ENCODE data around the gene RINL. TPM values are rescaled to one million over a fixed set of nuclear protein-coding genes. Genes with fewer than 3 reads are reported as not detected.

RINL gene
- total and polyA plus RNA-seq, 2 of the 8 experiments (the other 6 are each of a cell fraction or from before 2014, with no cell fraction given) = 11.1 to 11.9 TPM

DNA sequence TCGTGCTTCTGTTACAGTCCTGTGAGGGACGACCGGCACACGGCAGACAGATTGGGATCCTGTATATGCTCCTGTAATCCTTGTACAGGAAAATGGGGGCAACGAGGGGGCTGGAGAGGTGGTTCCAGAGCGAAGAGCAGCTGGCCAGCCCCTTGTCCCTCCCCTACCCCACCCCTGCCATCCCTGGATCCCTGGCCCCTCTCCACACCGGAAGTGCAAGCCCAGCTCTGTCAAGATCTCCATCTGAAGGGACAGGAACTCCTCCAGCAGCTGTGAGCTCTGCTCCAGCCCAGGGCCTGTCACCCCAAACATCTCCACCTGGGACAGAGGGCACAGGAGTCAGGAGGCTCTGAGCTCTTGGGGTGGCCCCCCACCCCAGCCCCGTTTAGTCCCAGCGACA is 39.4 kb upstream of the RINL start:
- Histone ChIP-seq H3K36me3 (ENCODE audit: control insufficient read depth in 2 of 4, insufficient read depth in 4 of 4, low read length in 3 of 4) (peaks cover 2 to 17% (median 11%) of the 10 kb centered on the region in 4 experiments; a peak in 6 of 8 replicates), H3K56ac (replicated peaks; ENCODE audit: insufficient read length, low read depth, low read length) (no peak overlapping the region), H3K4me3 (ENCODE audit: extremely low read depth in 1 of 4, insufficient read depth in 2 of 4, low read depth in 3 of 4, low read length in 4 of 4) (no peak overlapping the region), H2BK5ac (ENCODE audit: low read depth, low read length) (no peak overlapping the region), H4K91ac (replicated peaks; ENCODE audit: insufficient read length, low read length) (no peak overlapping the region), H3K4me1 (replicated peaks in 1 of 4; ENCODE audit: control insufficient read depth in 3 of 4, insufficient read depth in 4 of 4, low read length in 3 of 4) (no peaks in the 10 kb centered on the region), H3K27me3 (replicated peaks in 1 of 4; ENCODE audit: control insufficient read depth in 3 of 4, extremely low read depth in 1 of 4, insufficient read depth in 3 of 4, low read length in 3 of 4) (no peaks in the 10 kb centered on the region; a peak in 1 of 7 replicates), H3K14ac (ENCODE audit: insufficient read length) (no peak overlapping the region), H3K79me2 (ENCODE audit: control insufficient read depth in 1 of 2, insufficient read depth in 2 of 2, low read length in 2 of 2) (no peaks in the 10 kb centered on the region; a peak in 1 of 4 replicates), H4K5ac (ENCODE audit: insufficient read length, low read depth, low read length) (no peak overlapping the region), H3K79me1 (ENCODE audit: low read depth, low read length) (no peaks in the 10 kb centered on the region), H2BK15ac (ENCODE audit: low read length) (no peak overlapping the region), H4K8ac (ENCODE audit: extremely low read depth, insufficient read depth, low read length) (0 out of 2 replicates have a peak overlapping the region, but pooled peaks have one; percentile 2), H2AK5ac (ENCODE audit: low read depth, low read length) (no peak overlapping the region), H3K4me2 (ENCODE audit: insufficient read depth in 1 of 2, low read depth in 2 of 2, low read length in 2 of 2) (no peak overlapping the region), H2BK20ac (ENCODE audit: low read length) (no peak overlapping the region), H4K20me1 (replicated peaks in 1 of 2; ENCODE audit: control insufficient read depth in 1 of 2, insufficient read depth in 2 of 2, low read length in 2 of 2) (peaks cover 0 to 7% of the 10 kb centered on the region in 2 experiments), H3K27ac (ENCODE audit: low read depth, low read length) (no peak overlapping the region), H2BK120ac (replicated peaks; ENCODE audit: low read depth, low read length) (no peak overlapping the region), H2BK12ac (ENCODE audit: low read depth, low read length) (no peak overlapping the region), H3K9me3 (ENCODE audit: insufficient read depth in 2 of 2, low read depth in 1 of 2, low read length in 1 of 2) (no peaks in the 10 kb centered on the region), H3K9ac (replicated peaks in 1 of 4; ENCODE audit: extremely low read depth in 1 of 4, low read depth in 3 of 4, low read length in 3 of 4) (no peak overlapping the region), H3K18ac (ENCODE audit: extremely low read depth, low read length) (no peak overlapping the region), H3K23me2 (ENCODE audit: low read depth, low read length) (peaks cover 6% of the 10 kb centered on the region; the same call in 1 of the 2 replicates), H3K23ac (ENCODE audit: insufficient read length) (no peak overlapping the region), H3K4ac (replicated peaks; ENCODE audit: insufficient read length, low read depth, low read length) (no peak overlapping the region), H2AFZ (ENCODE audit: low read length) (no peak overlapping the region)
- ChIA-PET POLR2A (ENCODE audit: partially characterized antibody) (interaction anchor here (0.8 to 6.7 kb wide), 8 partner anchors 8 to 157 kb away, joined by 3 to 36 read pairs (median 3); partner anchors contain the start of genes MRPS12, NFKBIB, SARS2 and SIRT2), CTCF (ENCODE audit: partially characterized antibody) (interaction anchor here (0.7 to 2.7 kb wide), 5 partner anchors 10 to 59 kb away, joined by 3 to 24 read pairs (median 5); partner anchors contain the start of genes MRPS12, NFKBIB and SARS2)
- TF ChIP-seq RFX5 (IDR thresholded peaks at IDR 0.05; ENCODE audit: borderline replicate concordance, low read depth, low read length) (no peak), RNF2 (IDR thresholded peaks at IDR 0.05; ENCODE audit: borderline replicate concordance, low read depth, low read length, missing control alignments, poor library complexity, severe bottlenecking) (no peak), BRCA1 (IDR thresholded peaks at IDR 0.05; ENCODE audit: low read depth, low read length) (no peak), CREB1 (IDR thresholded peaks at IDR 0.05) (no peak), SIN3A (conservative IDR thresholded peaks at IDR 0.05 in 1 of 2, IDR thresholded peaks at IDR 0.05 in 1 of 2; ENCODE audit: low read depth in 1 of 2, low read length in 2 of 2) (no peak), EGR1 (IDR thresholded peaks at IDR 0.05; ENCODE audit: borderline replicate concordance, low read depth, low read length) (no peak), FOSL1 (IDR thresholded peaks at IDR 0.05; ENCODE audit: insufficient read depth, low read depth, low read length) (no peak)
- WGBS, 2 experiments (ENCODE audit: extremely low coverage in 1 of 2, insufficient coverage in 1 of 2, insufficient read length in 1 of 2, insufficient replicate concordance in 2 of 2, low coverage in 1 of 2, low lambda C conversion rate in 2 of 2, missing lambda C conversion rate in 1 of 2) = 98% methylated on average over 6 of the region's 9 CpGs; no CpG with 5 or more reads in 1 of the 2 experiments
- no peak for FAIRE-seq
- DNase-seq (ENCODE audit: low read depth in 1 of 2, low spot score in 2 of 2) = no peak

Data from H1 (cell line).